ENCODE measurements around the gene TXNDC5. TPM values are rescaled to one million over a fixed set of nuclear protein-coding genes. Genes with fewer than 3 reads are reported as not detected.

TXNDC5 gene
- total and polyA plus RNA-seq, 2 experiments from 2014 or later: 42.9 to 210 TPM

GRCh38 chr6:7954477-7955200 is 44.1 kb upstream of the TXNDC5 start (continued):
- TF ChIP-seq NANOG (IDR thresholded peaks at IDR 0.05; ENCODE audit: borderline replicate concordance) (no peak), ZNF462 (CRISPR knock-in tag; IDR thresholded peaks at IDR 0.05) (no peak)

DNA sequence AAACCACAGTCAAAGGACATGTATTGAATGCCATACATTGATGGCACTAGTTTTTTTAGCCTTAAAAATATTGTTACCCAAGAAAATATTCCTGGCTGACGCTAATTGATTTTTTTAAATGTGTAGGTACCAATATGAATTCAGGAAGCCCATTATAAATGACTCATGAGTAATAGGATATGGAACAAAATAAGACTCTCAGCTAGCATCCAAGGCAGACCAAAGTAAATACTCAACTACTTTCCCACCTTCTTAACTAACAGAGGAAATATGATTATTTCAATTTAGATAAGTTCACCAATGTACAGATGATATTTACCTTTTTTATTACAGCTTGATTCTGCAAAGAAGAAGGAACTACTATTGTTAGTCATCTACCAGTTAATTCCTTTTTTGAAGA is 43.2 kb upstream of the TXNDC5 start:
- Mint-ChIP-seq H3K36me3 (ENCODE audit: low read depth) (peaks cover 11% of the 10 kb centered on the region; the same call in 2 of the 3 replicates), H3K9me3 (peaks cover 21% of the 10 kb centered on the region), H3K4me1 (no peaks in the 10 kb centered on the region), H3K27me3 (ENCODE audit: insufficient read depth, low read depth, poor library complexity) (peaks cover 2% of the 10 kb centered on the region), H3K4me3 (no peak overlapping the region), H3K27ac (no peak overlapping the region)
- ATAC-seq: no peak
- H3K27me3 ChIP-seq (ENCODE audit: insufficient read depth): no peaks in the 10 kb centered on the region
- no peaks in the 10 kb centered on the region for H4K20me1 ChIP-seq (replicated peaks; ENCODE audit: insufficient read depth)
- H3K36me3 ChIP-seq (ENCODE audit: insufficient read depth): no peaks in the 10 kb centered on the region; the same call in 1 of the 2 replicates
- H3K4me3 ChIP-seq: no peak overlapping the region
- no peak overlapping the region for H3K4me2 ChIP-seq
- H2AFZ ChIP-seq: no peak overlapping the region
- H3K4me1 ChIP-seq (ENCODE audit: insufficient read depth): no peaks in the 10 kb centered on the region
- no peak for DNase-seq (ENCODE audit: low spot score)
- no peaks in the 10 kb centered on the region for H3K9me2 ChIP-seq (ENCODE audit: insufficient read depth)
- no peaks in the 10 kb centered on the region for H3K79me2 ChIP-seq (replicated peaks; ENCODE audit: insufficient read depth)
- H3K27ac ChIP-seq (ENCODE audit: low read depth): no peak overlapping the region
- no peaks in the 10 kb centered on the region for H3F3A ChIP-seq (replicated peaks; ENCODE audit: low read depth)
- TF ChIP-seq JUNB (IDR thresholded peaks at IDR 0.05; ENCODE audit: unreplicated experiment) (no peak), POLR2AphosphoS5 (IDR thresholded peaks at IDR 0.05; ENCODE audit: low read depth) (no peak), STAT1 (IDR thresholded peaks at IDR 0.05; ENCODE audit: unreplicated experiment) (no peak)
- TF ChIP-seq, protein P1, sequence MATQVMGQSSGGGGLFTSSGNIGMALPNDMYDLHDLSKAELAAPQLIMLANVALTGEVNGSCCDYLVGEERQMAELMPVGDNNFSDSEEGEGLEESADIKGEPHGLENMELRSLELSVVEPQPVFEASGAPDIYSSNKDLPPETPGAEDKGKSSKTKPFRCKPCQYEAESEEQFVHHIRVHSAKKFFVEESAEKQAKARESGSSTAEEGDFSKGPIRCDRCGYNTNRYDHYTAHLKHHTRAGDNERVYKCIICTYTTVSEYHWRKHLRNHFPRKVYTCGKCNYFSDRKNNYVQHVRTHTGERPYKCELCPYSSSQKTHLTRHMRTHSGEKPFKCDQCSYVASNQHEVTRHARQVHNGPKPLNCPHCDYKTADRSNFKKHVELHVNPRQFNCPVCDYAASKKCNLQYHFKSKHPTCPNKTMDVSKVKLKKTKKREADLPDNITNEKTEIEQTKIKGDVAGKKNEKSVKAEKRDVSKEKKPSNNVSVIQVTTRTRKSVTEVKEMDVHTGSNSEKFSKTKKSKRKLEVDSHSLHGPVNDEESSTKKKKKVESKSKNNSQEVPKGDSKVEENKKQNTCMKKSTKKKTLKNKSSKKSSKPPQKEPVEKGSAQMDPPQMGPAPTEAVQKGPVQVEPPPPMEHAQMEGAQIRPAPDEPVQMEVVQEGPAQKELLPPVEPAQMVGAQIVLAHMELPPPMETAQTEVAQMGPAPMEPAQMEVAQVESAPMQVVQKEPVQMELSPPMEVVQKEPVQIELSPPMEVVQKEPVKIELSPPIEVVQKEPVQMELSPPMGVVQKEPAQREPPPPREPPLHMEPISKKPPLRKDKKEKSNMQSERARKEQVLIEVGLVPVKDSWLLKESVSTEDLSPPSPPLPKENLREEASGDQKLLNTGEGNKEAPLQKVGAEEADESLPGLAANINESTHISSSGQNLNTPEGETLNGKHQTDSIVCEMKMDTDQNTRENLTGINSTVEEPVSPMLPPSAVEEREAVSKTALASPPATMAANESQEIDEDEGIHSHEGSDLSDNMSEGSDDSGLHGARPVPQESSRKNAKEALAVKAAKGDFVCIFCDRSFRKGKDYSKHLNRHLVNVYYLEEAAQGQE (IDR thresholded peaks at IDR 0.05; ENCODE audit: unreplicated experiment): no peak

All from GM23338 (cell line).